ENCODE results near the gene CPED1.
"Not testable (repeated sequence)": the region's sequence is repeated elsewhere in the genome, so short reads cannot be mapped to it uniquely, and the experiment has no call there.

Gene CPED1

GRCh38 chr7:121042899-121043298, 54.4 kb downstream of the CPED1 start:
- no peak for DNase-seq

DNA sequence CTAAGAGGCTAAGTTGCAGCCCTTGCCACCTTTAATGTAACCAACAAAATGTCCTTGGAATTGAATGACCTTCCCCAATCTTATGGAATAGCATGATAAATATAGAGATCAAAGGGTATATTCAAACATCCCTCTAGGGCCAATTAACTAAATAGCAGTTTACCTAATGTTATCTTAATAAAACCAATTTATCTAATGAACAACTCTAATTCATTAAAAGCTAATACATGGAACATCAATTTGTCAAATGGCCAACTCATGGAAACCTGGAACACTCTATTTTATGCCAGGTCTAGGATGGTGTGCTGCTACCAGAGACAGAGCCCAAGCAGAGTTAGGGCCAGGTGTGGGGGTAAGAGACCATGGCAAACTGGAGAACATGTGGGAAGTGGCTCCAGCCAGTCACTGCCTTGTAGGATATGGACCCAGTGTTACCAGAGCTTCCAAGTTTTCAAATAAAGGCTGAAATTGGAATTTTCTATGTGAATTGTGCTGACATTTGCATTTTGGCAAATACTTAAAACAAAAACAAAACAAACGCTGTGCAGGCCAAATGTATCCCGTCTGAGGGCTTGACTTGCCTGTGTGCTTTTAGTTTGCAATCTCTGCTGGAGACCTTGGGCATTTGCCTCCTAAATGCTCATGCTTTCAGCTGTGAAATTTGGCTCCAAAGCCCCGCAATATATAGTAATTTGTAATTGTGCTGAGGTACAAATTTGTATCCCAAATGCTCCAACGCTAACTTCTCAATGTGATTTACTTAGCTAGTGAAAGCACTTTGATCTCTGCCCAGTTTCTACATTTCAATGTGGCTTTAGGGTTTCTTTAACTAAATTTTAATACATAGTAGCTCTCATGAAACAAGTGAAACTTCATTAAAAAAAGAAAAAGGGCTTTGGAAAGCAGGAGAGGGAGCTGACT, 55.1 kb downstream of the CPED1 start:
- DNase-seq, result no peak

GRCh38 chr7:121045090-121045489, 56.6 kb downstream of the CPED1 start:
- no peak for DNase-seq

DNA sequence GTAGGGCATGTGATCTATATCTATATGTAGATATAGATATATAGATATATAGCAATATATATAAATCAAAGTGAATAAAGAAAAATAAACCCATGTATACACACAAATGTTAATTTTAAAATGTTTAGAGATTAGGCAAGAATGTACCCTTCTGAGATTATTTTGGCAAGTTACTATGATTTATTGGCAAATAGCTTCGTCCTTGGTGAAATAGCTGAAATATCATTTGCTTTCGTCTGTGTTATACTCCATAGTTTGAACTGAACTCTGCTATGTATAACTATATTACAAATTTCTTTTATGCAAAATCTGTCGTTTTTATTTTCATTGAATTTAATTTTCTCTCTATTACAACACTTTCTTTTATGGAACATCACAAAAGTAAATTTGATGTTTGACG, 57.5 kb downstream of the CPED1 start:
- no peak for DNase-seq

DNA sequence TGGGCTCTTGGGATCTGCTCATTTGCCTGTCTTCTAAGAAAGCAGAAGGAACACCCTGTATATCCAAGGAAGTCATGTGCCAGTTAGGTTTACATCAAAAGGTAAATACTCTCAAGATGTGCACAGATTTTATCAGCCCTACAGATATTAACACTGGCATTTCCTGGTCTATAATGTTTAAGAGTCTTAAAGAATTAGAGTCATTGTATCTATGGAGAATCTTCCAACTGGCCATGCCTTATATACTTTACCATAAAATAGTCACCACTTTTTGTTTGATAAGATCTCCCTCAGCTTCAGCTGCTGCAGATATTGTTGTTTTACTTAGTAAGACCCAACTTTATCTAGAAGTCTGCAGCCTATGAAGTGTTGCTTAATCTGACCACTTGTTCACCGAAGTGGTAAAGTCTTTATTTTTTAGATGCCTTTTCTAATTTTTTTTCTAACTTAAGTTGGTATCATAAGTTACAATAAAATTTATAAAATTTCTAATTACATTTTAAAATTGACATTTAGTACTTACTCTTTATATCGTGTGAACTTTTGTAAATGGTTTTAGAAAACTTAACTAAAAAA, 58.5 kb downstream of the CPED1 start:
- DNase-seq, result no peak

DNA sequence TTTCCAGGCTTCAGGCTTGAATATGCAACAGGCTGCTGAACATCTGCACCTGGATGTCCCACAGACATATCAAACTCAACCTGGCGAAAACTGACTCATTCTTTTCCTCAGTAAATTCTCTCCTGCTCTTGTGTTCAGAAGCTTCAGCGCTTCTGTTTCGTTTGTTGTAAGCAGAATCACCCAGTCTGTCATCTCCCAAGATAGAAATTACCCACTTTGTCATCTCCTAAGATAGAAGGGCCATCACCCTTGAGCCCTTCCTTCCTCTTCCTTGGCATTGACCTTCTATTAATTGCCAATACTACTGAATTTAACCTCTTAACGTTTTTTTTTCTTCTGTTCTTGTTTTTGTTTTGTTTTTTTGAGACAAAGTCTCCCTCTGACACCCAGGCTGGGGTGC, 59.7 kb downstream of the CPED1 start:
- DNase-seq, result no peak

DNA sequence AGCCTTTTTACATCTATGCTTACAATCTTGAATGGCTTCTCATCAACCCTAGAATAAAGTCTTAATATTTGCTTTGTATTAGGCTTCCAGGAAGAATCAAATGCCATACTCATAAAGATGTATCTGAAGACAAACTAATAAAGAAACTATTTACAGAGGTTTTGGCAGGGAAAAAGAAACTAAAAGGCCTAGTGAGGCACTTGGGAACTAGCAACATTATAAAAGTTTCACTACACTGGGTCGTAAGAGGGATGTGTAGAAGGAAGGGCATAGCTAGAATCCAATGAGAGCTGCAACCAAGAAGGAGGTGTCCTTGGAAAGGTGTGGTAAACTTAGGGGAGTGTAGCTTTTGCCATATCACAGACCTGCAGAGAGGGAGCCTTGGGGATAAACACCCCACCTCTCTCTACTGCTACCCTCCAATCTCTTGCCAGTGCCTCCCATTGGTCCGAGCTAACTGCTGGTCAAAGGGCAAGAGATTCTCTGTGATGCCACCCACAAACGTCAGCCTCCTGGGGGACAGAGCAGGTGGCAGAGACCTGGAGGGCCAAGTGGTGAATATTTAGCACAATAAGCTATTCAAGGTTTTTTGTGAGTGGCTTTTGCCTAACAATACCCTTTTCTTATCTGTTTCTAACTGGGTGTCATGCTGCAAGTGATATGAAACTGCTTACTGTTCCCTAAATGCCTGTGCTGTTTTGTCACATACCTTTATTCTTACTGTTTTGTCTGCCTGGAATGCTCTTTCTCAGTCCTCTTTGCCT, 60.7 kb downstream of the CPED1 start:
- DNase-seq, result no peak

- DNase-seq, result no peak
Observed at GRCh38 chr7:121049897-121050296, 61.4 kb downstream of the CPED1 start.

- DNase-seq, result no peak
Observed at GRCh38 chr7:121053219-121053618, 64.7 kb downstream of the CPED1 start.

- no peak for DNase-seq
Observed at GRCh38 chr7:121054925-121055324, 66.4 kb downstream of the CPED1 start.

DNA sequence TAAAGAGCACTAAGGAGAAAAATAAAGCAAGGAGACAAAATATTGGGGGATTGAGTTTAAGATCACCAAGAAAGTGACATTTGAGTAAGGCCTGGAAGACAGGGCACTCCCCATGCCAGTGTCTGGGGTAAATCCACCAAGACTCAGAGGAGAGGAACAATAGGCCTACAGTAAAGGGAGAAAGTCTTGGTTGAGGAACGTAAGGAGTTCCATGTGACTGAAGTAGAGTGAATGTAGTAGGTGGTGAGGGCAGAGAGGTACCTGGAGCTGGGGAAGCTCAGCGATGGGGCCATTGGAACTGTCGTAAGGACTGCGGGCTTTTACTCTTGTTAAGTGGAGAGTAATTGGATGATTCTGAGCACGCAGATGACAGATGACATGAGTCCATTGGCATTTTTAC, 69.4 kb downstream of the CPED1 start:
- DNase-seq, result no peak

DNA sequence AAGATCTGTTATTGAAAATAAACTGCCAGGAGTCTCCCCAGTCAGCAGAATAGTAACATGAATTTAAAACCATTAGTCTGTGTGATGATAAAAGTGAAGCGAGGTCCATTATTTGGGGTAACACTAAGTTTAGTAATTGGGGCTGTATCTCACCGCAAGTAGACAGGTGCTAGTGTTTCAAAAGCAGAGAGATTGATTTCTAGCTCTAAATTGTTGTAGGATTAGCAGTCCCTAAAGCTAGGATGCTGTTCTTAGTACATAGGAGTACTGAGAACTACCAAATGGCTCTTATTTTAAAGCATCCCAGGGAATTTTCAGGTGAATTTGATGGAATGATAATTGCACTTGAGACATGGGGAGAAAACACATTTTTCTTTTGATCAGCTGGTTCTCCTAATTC, 70.5 kb downstream of the CPED1 start:
- no peak for DNase-seq

- DNase-seq, result not testable (repeated sequence)
Observed at GRCh38 chr7:121059979-121060509, 71.5 kb downstream of the CPED1 start.

DNA sequence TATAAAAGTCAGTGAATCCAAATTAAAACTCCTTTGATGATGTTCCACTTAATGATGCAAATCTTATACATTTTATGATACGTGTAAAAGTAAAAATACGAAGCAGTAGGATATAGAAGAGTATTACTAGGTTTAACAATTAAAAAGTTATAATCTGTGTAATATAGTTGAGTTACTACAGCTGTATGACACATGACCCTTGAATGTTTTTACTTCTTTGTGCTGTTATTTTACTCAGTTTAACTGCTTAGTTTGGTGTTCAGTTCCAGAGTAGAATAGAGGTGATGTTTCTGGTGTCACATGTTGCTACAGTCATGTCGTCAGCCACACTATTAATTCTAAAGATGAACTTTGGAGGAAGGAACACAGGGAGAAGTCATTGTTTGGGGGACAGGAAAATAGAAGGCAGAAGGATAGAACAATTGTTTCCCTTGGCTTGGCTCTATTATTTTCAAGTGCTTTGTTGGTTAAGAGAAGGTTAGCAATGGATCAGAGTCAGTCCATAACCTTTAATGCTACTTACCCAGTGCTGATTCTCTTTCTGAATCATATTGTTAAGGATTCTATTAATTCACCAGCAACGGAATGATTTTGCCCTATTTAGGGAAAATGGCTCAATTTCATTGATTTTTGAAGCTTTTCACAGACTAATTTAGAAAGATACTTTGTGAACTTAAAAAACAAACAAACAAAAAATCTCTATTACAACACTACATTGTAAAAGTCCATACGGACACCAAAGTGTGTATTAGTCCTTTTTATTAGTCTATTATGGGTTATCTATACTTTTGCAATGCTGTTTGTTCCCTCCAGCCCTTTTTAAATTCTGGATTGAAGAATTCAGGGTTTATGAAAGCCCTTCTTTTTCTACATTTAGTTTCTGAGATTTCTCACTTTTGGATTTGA, 73.4 kb downstream of the CPED1 start:
- DNase-seq, result no peak

- DNase-seq, result no peak
Observed at GRCh38 chr7:121062671-121063279, 74.3 kb downstream of the CPED1 start.

- not testable (repeated sequence) for DNase-seq
Observed at GRCh38 chr7:121067717-121068116, 79.2 kb downstream of the CPED1 start.

GRCh38 chr7:121069346-121070100, 81.0 kb downstream of the CPED1 start:
- no peak for DNase-seq

DNA sequence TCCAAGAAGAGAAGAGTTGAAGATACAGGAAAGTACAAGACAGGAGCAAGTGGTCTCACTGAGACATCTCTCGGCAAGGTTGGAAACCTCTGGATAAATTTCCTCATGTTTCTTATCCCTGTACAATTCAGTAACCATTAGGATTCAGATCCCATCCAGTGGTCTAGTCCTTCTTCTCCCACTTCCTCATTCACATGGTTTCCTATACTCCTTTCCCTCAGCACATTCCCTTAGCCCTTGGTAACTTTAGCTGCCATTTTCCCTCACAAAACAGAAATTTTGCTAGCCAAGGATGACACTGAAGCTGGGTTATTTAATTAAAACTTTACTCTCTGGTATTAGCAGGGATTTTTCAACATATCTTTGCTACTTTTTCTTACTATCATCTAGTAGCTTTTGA, 82.6 kb downstream of the CPED1 start:
- no peak for DNase-seq

DNA sequence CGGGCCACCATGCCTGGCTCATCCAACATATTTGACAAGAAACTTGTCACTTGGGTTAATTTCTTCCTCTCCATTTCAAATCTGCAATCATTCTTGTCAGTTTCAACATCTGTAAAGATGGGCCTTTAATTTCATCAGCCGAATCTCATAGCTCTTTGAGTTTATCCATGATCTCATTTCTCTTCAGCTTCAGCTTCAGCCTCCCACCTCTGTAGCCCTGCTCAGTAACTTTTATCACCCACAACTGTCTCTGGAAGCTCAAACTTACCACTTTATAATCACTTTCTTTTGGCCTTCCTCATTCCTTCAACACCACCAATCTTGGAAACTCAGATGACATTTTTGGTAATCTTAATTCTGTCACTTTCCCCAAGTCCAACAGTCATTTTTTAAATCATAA, 83.2 kb downstream of the CPED1 start:
- DNase-seq, result no peak

DNA sequence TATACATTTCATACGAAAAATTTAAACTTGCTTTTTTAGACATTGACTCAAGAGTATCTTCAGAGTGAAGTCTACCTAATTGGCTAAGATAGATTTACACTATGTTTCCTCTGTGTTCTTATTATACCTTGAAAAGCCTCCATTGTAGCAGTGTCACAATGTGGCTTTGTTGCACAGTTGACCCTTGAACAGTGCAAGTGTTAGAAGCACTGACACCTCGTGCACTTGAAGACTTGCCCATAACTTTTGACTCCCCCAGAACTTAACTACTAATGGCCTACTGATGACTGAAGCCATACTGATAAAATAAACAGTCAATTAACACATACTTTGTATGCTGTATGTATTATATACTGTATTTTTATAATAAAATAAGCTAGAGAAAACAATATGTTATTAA, 84.3 kb downstream of the CPED1 start:
- no peak for DNase-seq

- DNase-seq, result no peak
Observed at GRCh38 chr7:121073463-121074099, 85.1 kb downstream of the CPED1 start.

Data from stimulated activated CD8-positive, alpha-beta memory T cell treated with anti-CD3 and anti-CD28 coated beads, Interleukin-4, amount 100 ng/mL, for 48 hours (primary cell).